GM18858 (cell line): ENCODE results near the gene PCED1A.
"Not testable (repeated sequence)": the region's sequence is repeated elsewhere in the genome, so short reads cannot be mapped to it uniquely, and the experiment has no call there.

ENCODE experiments used
- ATAC-seq: cut with Tn5 transposase; IDR thresholded peaks from one replicate; pipeline ENCODE4 v1.9.1; 2021; ENCODE audit not compliant: unreplicated experiment

PCED1A gene

DNA sequence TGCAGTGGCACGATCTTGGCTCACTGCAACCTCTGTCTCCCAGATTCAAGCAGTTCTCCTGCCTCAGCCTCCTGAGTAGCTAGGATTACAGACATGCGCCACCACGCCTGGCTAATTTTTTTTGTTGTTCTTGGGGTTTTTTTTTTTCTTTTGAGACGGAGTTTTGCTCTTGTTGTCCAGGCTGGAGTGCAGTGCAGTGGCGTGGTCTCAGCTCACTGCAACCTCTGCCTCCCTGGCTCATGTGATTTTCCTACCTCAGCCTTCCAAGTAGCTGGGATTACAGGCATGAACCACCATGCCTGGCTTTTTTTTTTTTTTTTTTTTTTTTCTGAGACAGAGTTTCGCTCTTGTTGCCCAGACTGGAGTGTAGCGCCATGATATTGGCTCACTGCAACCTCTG, 9.2 kb downstream of the PCED1A start:
- ATAC-seq, result not testable (repeated sequence)

DNA sequence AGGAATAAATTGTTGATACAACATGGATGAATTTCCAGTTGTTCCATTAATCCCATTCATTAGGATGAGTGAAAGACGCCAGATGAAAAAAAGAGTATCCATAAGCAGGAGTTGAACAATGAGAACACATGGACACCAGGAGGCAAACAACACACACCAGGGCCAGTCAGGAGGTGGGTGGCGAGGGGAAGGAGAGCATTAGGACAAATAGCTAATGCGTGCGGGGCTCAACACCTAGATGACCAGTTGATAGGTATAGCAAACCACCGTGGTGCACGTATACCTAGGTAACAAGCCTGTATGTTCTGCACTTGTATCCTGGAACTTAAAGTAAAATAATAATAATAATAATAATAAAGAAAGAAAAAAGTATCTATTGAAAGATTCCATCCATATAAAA, 11.1 kb downstream of the PCED1A start:
- ATAC-seq, result no peak

DNA sequence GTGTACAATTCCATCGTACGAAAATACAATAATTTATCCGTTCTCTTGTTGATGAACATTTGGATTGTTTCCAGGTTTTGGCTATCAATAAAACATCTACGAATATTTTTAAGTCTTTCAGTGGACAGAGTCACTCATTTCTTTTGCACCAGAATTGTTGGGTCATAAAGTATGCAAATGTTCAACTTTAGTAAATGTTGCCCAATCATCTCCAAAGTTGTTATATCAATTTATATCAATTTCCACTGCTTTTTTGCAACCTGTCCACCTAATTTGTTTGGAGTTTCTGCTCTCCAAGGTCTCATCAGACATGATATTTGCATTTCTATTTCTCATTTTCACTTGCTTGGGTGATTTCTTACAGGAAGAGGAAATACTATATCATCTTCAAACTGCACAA, 13.8 kb downstream of the PCED1A start:
- ATAC-seq, result no peak

DNA sequence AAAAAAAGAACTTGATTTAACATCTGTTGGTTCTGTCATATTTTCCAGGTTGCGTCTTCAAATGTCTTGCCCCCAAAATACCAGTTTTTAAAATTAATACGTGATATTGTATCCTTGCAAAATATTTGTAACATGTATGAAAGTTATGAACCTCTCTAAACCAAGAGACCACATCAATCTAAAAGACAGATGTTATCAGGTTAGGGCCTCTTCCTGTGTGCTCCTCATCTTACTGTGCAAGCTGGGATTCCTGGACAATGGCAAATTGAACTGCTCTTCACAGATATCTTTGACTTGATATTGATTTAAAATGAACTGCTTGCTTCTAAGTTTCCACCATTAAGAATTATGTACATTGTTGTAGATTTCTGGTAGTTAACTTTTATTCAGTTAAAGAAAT, 14.7 kb downstream of the PCED1A start:
- no peak for ATAC-seq

DNA sequence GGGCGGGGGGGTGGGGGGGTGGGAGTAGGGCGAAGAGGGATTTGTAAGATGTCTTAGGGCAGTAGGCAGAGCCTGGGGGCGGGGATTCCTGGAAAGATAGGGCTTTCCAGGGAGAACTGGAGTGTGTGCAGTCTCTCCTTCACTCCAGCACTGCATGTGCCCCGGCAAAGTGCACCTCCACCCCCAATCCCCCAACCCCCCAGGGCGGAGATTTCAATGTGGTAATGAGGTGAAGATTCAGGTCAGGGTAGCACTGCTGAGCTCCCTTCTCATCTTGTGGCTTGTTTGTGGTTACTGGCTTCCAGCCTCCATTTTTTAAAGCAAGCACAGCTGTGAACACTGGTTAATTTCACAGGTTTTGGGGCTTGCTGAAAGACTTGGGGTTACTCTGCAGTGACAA, 18.4 kb downstream of the PCED1A start:
- ATAC-seq, result no peak

DNA sequence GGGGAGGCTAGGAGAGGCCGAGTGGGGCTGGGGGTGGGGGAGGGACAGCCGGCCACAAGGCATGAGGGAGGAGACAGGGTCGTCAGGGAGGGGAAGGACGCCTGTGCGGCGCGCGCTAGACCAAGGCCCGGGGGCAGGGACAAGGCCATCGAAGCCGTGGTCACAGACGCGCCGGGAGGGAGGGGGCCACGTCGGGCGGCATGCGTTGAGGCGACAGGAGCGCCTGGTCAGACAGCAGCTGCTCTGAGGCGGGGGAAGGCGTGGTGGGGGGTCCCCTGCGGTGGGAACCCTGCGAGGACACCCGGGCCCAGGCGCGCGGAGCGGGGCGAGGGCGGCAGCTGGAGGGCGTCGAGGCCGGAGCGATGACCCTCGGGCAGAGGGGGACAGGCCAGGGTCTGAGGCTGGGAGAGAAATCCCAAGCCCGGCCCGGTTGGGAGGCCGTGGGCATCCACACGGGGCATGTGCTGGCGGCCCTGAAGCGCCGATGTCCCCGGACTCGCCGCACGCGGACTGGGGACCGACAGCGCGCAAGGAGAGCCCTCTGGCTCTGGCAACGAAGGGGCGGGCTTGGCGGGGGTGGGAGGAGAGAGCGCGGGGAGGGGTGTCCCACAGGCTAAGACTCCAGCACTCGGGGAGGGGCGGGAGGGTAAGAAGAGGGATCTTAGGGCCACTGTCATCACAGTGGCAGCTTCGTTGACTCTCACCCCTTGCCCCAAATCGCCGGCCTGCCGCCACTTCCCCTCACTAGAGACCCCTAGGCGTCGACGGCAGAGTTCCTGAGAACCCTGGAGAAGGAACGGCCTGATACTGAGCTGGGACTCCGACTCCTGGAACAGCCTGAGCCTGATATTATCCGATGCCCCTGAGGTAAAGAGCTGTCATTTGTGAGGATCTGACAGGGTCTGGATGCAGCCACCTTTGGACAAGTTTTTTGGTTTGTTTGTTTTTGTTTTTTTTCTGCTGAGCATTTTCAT, 19.3 kb downstream of the PCED1A start:
- no peak for ATAC-seq

DNA sequence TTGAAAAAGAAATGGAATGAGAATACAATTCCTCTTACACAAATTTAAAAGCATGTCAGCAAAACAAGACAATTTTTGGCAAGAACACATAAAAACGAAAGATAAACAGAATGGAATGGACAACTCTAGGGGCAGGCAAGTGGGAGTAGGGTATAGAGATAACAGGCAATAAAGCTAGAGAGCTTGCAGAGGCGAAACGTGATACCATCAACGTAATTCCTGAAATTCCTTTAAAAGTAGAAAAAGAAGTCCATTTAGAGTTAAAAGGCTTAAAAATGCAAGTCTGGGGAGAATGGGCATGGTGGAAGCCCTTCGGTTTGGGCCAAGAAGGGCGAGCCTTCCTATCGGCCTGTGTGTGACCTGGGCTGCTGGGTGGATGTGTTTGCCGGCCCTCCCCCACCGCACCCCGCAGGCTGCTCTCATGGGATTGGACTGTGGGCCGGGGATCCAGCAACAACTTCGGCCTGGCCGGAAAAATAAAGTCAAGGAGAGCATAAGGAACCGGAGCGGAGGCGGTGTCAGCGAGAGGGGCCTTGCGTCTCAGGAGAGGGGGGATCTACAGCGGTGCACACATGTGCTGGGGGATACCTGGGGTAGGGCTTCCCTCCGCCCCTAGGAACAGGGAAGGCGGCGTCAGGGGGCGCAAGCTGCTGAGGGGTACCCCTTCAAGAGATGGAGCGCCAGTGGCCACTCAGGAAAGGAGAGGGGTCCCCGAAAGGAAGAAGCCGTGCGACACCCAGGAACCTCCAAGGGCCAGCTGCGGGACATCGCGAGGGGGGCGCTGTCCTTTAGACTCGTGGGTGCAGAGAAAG, 20.2 kb downstream of the PCED1A start:
- no peak for ATAC-seq

DNA sequence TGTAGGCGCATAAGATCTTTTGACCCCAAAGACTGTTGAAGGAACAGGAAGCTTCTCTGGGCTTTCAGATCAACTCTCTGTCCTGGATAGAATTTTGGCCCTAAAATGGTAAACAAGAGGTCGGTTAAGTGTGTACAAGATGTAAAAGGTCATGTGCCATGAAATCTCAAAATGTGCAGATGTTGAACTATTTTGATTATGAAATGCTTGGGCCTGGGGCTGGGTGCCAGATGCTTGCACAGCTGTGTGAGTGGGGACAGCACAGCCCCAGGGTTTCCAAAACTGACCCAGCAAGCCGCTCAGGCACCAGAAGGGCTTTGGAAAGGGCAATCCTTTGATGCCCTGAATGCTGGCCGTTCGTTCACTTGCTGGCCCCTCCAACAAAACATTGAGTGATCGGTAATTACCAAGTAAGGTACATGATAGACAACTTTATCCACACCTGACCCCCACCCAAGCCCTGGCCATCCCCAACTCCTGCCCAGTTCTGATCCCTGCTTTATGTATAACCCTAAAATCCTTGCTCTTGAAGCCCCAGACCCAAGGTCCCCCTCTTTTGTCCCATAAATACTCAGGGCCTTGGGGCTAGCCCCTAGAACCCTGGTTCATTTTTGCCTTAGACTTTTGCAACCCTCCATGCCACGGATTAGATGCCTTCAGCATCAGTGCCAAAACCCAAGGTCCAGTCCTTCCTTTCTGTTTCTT, 22.4 kb downstream of the PCED1A start:
- no peak for ATAC-seq

DNA sequence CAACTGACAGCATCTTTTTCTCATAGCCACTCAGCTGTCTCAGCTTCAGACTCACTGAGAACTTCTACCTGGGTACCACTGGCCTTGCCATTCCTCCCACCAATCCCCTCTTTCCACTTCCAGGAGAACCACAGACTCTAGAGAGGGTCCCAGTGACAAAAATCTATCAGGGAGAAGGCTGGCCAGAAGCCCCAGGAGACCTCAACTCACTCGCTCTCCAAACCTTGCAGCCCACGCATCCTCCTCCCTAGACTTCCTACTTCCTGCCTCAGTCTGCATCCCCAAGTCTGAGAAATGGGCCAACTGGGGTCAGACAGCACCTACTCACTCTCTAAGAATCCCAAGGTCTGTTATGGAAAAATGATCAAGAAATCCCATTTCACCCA, 23.1 kb downstream of the PCED1A start:
- no peak for ATAC-seq

DNA sequence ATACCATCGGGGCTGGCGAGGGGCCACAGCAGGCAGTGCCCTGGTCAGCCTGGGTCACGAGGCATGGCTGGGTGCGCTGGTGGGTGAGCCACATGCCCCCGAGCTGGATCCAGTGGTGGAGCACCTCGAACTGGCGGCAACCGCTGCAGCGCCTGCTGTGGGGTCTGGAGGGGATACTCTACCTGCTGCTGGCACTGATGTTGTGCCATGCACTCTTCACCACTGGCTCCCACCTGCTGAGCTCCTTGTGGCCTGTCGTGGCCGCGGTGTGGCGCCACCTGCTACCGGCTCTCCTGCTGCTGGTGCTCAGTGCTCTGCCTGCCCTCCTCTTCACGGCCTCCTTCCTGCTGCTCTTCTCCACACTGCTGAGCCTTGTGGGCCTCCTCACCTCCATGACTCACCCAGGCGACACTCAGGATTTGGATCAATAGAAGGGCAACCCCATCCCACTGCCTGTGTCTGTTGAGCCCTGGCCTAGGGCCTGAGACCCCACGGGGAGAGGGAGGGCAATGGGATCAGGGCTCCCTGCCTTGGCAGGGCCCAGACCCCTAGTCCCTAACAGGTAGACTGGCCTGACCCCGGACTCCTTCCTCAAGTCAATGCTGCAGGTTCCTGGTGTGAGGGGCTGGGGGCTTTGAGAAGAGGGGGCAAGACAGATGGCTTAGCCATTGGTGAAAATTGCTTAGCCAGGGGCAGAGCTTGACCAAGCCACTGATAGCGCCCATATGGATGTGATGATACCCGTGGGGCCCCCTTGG, 23.7 kb downstream of the PCED1A start:
- ATAC-seq, result no peak

DNA sequence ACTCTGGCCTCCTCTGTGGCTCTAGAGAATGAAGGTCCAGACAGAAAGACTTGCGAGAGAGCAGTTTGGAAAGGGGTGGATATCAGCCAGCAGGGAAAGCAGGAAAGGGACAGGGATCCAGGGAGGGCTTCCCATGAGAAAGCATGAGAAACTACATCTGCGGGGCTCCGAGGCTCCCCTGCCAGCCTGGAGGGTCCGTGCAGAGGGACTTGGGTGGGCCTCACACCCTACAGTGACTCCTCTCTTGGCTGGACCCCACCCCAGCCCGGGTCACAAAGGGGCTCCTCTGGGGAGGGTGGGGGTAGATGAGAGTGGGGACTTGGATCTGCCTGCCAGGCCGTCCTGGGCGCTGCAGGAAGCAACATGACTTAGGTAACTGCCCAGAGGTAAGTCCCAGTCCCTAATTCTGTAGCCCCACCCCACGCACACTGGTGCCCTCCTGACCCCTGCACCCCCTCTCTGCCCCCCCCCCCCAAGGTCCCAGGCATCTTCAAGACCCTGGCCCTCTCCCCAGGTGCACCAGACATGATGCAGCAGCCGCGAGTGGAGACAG, 24.3 kb downstream of the PCED1A start, which contains the start of gene TMEM239:
Gene TMEM239 (plus strand): TSS at position 335 of the 553 bp plus-strand sequence. CDS start 191 bp downstream, at position 526.
- ATAC-seq, result no peak

DNA sequence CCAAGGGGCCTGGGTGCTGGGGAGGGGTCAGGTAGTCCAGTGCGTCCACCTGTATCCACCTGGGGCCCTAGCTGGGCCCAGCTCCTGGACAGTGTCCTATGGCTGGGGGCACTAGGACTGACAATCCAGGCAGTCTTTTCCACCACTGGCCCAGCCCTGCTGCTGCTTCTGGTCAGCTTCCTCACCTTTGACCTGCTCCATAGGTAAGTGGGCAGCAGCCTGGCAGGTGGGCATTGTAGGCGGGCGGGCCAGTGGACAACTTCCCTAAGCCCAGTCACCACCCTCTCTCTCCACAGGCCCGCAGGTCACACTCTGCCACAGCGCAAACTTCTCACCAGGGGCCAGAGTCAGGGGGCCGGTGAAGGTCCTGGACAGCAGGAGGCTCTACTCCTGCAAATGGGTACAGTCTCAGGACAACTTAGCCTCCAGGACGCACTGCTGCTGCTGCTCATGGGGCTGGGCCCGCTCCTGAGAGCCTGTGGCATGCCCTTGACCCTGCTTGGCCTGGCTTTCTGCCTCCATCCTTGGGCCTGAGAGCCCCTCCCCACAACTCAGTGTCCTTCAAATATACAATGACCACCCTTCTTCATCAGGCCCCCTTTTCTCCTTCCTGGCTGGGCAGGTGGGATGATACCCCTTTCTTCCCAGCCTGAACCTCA, 25.1 kb downstream of the PCED1A start:
- no peak for ATAC-seq

DNA sequence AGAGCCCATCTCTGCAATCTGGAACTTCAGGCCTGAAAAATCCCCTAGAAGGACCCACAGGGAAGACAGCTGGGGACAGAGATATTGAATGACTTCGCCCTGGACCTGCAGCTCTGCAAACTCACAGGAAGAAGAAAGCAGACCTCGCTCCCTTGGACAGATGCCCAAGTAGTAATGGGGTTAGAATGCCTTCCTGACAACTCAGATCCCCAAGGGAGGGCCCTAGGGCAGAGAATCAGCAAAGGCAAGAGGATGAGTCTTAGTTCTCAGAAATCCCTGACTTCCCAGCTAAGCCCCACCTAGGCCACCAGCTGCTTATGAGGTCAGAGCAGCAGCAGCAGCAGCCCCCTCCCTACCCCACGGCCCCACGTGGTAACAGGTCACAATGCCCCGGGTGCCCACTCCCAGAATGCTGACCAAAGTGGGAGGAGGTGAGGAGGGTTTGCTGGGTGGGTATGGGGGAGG, 25.8 kb downstream of the PCED1A start, which contains the start of gene C20orf141:
Gene C20orf141 (plus strand): TSS at position 401 of the 465 bp plus-strand sequence. CDS start 198 bp downstream, outside the sequence.
- ATAC-seq, result no peak

DNA sequence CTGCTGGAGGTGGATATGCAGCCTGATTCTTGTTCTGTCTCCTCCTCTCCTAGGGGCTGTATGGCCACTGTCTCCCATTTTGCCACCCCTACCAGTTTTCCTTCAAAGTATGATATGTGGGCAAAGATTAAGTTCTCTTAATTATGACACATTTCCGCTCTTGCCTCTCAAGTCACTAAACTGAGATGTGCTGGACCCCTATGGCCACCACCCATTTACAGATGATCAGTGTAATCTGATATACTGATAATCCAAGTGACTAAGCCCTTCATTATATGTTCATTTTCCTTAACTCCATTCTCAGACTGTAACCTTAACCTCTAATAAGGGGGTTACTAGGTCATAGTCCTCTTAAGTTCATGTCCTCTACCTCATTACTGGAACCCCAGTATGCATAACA, 26.4 kb downstream of the PCED1A start:
- no peak for ATAC-seq

DNA sequence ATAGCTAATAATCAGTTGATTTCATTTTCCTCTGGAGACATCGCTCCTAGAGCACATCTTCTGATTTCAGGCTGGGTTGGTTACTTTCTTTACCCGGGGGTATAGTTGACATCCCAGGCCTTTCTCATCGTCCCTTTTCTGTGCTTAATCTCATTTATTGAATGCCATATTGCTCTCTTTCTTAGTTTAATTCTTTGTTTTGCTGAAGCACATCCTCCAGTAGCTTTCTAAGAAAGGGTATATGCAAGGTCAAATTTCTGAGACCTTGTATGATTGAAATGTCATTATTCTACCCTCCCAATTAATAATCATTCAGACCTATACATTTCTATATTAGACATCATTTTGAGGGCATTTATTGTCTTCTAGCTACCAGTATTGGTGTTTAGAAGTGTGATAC, 28.3 kb downstream of the PCED1A start:
- ATAC-seq, result no peak

DNA sequence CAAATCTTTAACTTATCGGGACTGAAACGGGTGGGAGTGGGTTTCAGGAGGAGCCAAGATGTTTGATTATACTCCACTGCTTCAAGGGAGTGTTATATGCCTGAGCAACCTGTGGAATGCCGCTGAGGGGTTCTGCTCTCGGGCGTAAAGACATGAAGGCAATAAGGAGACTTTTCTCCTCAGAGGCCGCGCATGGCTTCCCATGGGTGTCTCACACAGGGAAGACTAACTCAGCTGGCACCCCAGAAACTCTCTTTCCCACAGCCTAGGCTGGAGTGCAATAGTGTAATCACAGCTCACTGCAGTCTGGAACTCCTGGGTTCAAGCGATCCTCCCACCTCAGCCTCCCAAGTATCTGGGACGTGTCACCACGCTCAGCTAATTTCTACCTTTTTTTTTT, 30.8 kb downstream of the PCED1A start:
- no peak for ATAC-seq

DNA sequence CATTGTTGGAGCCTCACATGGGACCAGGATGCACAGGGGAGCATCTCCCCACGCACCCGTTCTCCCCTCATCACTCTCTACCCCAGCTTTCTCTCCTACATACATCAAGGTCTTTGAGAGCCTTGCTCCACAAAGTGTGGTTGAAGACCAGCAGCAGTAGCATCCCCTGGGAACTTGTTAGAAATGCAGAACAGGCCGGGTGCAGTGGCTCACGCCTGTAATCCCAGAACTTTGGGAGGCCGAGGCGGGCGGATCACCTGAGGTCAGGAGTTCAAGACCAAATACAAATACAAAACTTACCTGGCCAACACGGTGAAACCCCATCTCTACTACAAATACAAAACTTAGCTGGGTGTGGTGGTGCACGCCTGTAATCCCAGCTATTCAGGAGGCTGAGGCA, 32.5 kb downstream of the PCED1A start:
- not testable (repeated sequence) for ATAC-seq

DNA sequence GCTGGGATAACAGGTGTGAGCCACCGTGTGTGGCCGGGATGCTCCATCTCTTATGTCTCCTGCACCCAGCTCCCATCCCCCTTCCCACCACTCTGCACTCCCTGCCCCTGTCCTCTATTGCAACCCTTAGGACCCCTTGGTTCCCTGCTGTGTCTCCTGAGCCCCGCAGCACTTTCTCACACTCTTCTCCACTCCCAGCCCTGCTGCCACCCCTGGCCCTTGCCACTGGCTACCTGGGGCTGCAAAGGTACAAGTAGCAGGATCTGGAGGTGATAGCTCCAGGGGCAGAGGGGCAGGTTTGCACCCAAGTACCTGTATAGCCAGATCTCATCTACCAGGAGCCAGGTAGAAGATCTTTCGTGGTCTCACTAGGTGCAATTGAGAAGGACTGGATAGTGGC, 33.4 kb downstream of the PCED1A start:
- no peak for ATAC-seq

DNA sequence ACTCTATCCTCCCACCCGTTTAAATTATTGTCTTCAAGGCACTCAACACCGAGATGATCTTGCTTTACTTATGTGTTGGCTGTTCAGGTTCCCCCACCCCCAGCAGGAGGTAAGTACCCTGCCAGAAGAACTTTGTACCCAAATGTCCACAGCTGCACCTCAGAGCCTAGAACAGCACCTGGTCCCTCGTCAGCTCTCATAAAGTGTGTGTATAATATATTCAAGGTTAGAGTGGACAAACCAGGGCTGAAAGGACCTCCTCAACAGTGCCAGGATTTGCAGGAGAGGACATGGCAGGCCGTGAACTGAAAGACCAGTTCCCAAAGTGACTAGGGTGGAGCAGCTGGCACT, 34.1 kb downstream of the PCED1A start:
- no peak for ATAC-seq
